AG09309 (cell line): ENCODE results near the gene EVA1B.

Experiments used
- DNase-seq: peaks from one replicate; pipeline ENCODE4 v3.0.0-alpha.2; 2010; ENCODE audit warnings: low read depth
- H3K4me3 ChIP-seq: 2 replicates; pipeline ENCODE4 v1.5.1; 2011; ENCODE audit warnings: mild to moderate bottlenecking, low read depth, low read length, moderate library complexity; ENCODE audit not compliant: control insufficient read depth
- CTCF ChIP-seq: IDR thresholded peaks from 2 replicates; pipeline ENCODE4 v1.5.1; 2011; ENCODE audit warnings: mild to moderate bottlenecking, low read depth, low read length, inconsistent platforms; ENCODE audit not compliant: insufficient read depth, control insufficient read depth; ENCODE audit errors: missing control alignments

The EVA1B gene

DNA sequence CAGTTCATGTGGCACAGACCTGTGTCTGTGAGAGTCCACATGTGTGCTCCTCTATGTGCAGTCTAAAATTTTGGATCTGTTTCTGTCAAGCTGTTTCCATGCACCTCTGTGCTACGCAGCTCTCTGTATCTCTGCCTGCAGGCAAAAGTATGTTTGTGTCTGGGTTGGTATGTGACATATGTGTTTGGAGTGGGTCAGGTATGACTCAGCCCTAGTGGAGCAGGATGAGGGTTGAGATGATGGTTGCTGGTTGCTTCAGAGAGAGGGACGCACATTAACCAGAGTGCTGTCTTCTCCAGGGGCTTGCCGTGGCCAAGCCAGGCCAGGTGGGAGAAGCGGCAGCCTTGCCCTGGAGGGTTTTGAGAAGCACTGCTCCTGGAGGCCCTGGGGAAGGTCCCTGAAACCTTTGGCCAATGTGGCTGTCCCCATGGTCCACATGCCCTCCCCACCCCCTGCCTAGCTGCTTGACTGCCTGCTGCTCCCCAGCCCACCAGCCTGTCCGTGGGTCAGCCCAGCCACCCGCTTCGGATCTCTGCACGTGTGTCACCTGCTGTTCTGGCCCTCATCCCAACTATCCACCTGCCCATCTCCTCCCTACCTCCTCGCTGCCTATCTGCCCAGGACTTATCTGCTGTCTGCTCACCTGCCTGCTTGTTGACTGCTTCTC, 4.1 kb upstream of the EVA1B start:
- H3K4me3 ChIP-seq = no peak overlapping the region
- no peak for TF ChIP-seq CTCF
- no peak for DNase-seq

GRCh38 chr1:36326499-36326898, 3.1 kb upstream of the EVA1B start:
- no peak overlapping the region for H3K4me3 ChIP-seq
- TF ChIP-seq CTCF = no peak

DNA sequence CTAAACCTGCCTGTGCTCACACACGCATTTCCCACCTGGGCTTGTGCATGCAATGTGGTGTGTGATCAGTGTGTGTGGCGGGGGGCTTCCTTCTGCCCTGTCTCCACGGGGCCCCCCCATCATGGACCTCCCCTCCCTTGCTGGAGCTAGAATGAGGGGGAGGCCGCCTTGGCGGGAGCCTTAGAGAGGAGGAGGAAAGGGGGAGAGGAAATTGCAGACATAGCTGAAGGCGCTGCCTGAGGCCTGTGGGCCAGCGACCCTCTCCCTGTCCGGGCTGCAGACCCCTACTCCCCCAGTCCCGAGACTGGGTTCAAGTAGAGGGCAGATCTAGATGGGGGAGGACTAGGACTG, 883 bp upstream of the EVA1B start:
- no peak overlapping the region for H3K4me3 ChIP-seq
- TF ChIP-seq CTCF = no peak
- DNase-seq = no peak

More at GRCh38 chr1:36326499-36326898, 3.1 kb upstream of the EVA1B start:
- DNase-seq = no peak

GRCh38 chr1:36322786-36323635, 434 bp downstream of the EVA1B start:
- TF ChIP-seq CTCF = no peak

GRCh38 chr1:36322041-36322785, 1.2 kb downstream of the EVA1B start:
- DNase-seq = no peak
- H3K4me3 ChIP-seq = peak overlapping the region; percentile 56
- TF ChIP-seq CTCF = no peak

More at GRCh38 chr1:36322786-36323635, 434 bp downstream of the EVA1B start:
- peak; percentile 13 for DNase-seq
- peak overlapping the region; percentile 56 for H3K4me3 ChIP-seq

DNA sequence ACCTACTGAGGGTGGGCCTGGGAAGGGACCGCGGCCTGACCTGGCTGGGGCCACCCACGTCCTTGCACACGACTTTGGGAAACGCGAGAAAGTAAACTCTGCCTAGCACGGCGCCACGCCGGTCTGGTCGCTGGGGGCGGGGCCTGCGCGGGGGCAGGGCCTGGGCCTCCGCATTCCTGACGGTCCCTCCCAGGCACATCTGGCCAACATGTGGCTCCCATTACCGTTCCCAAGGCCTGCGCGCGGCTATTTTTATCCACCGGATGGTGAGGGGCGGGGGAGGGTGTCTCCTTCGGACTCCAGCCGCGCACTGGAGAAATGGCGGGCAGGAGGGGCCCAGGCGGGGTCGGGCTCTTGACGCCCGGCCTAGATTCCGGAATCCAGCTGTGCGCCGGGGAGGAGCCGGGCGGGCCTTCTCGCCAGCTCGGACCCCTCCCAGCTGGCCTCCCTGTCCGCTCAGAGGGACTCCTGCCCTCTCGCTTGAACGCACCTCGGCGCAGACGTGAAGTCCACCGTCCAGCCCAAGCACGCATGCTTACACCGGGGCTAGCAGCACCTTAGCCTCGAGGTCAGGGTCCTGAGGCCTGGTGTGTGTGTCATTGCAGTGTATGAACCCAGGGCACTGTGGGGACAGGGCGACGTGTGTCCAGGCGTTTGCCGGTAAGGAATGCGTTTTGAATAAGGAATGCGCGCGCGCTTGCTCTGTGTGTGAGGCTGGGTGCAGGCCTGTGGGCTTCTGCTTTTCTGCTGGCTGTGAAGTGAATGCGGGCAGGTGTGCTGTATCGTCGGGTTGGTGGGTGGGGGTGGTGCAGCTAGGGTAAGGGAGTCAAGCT, 2.1 kb downstream of the EVA1B start:
- H3K4me3 ChIP-seq = peak overlapping the region; percentile 56
- DNase-seq = peak; percentile 79
- TF ChIP-seq CTCF = no peak
